Parathyroid adenoma (tissue), 2 donors: Measurements from ENCODE around the gene GPRC5B.

Experiments used
- H2AFZ ChIP-seq: fragments of 300-600 bp; sonication (generic); one replicate; pipeline ENCODE4 v1.7.0; 2017; ENCODE audit warnings: antibody characterized with exemption, mild to moderate bottlenecking
- H3K27ac ChIP-seq: fragments of 300-600 bp; sonication (generic); one replicate; pipeline ENCODE4 v1.7.0; 2017
- H3K27me3 ChIP-seq: fragments of 300-600 bp; sonication (generic); one replicate; pipeline ENCODE4 v1.7.0; 2017; ENCODE audit warnings: low read length; ENCODE audit not compliant: control insufficient read depth, insufficient read depth
- H3K36me3 ChIP-seq: fragments of 300-600 bp; sonication (generic); one replicate; pipeline ENCODE4 v1.7.0; 2017; ENCODE audit warnings: low read length; ENCODE audit not compliant: control insufficient read depth, insufficient read depth
- H3K4me1 ChIP-seq: fragments of 300-600 bp; sonication (generic); one replicate; pipeline ENCODE4 v1.7.0; 2017; ENCODE audit warnings: control low read depth
- H3K4me2 ChIP-seq: fragments of 300-600 bp; sonication (generic); one replicate; pipeline ENCODE4 v1.7.0; 2017; ENCODE audit warnings: low read length
- H3K4me3 ChIP-seq: fragments of 300-600 bp; sonication (generic); one replicate; pipeline ENCODE4 v1.7.0; 2017; ENCODE audit warnings: low read depth, low read length
- H3K79me2 ChIP-seq: fragments of 300-600 bp; sonication (generic); one replicate; pipeline ENCODE4 v1.7.0; 2017; ENCODE audit warnings: control low read depth
- H3K9ac ChIP-seq: fragments of 300-600 bp; sonication (generic); one replicate; pipeline ENCODE4 v1.7.0; 2017; ENCODE audit warnings: mild to moderate bottlenecking
- H3K9me3 ChIP-seq: fragments of 300-600 bp; sonication (generic); one replicate; pipeline ENCODE4 v1.7.0; 2017; ENCODE audit warnings: low read length; ENCODE audit not compliant: control insufficient read depth
- TF ChIP-seq, protein P1 (sequence below): fragments of 300-600 bp; sonication (generic); IDR thresholded peaks from one replicate; pipeline ENCODE4 v1.7.0; 2017; ENCODE audit warnings: antibody characterized with exemption, mild to moderate bottlenecking
- donor health status: primary hyperparathyroidism.

Gene GPRC5B

DNA sequence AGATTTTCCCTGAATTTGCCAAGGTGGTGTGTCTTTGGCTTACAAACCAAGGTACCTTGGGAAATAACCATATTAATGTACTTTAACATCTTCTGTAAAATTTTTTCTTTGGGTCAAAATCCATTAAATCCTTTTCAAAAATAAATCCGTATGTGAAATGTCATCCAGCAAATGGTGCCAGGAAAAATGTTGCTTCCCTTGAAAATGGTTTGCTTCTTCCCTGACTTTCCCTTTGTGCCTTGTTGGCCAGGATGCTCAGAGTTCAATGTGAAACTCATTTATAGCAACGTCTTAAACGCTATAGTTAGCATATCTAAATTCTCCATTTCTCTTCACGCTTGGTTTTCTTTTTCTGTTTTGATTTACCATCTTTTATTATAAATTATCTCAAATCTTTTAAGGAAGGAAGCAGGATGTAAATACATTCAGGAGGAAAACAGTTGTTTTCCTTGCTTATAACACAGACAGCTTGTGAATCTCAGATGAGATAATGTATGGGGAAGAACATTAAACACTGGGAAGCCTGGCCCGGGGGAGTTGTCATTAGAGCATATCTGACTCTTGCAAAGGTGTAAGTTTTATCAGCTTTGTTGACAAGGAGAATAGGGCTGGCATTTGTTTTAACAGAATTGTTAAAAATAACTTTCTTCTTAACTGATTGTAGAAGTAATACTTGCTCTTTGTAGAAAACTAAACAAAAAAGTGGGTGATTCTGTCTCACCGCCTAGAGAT is 42.1 kb downstream of the GPRC5B start:
- Histone ChIP-seq H3K79me2 (peaks cover 3% of the 10 kb centered on the region), H2AFZ (no peak overlapping the region), H3K4me1 (peaks cover 19% of the 10 kb centered on the region), H3K9ac (no peak overlapping the region), H3K9me3 (no peaks in the 10 kb centered on the region), H3K27ac (no peak overlapping the region), H3K4me2 (peak overlapping the region; percentile 14), H3K4me3 (no peak overlapping the region), H3K27me3 (no peaks in the 10 kb centered on the region), H3K36me3 (no peaks in the 10 kb centered on the region)
- TF ChIP-seq, protein P1, sequence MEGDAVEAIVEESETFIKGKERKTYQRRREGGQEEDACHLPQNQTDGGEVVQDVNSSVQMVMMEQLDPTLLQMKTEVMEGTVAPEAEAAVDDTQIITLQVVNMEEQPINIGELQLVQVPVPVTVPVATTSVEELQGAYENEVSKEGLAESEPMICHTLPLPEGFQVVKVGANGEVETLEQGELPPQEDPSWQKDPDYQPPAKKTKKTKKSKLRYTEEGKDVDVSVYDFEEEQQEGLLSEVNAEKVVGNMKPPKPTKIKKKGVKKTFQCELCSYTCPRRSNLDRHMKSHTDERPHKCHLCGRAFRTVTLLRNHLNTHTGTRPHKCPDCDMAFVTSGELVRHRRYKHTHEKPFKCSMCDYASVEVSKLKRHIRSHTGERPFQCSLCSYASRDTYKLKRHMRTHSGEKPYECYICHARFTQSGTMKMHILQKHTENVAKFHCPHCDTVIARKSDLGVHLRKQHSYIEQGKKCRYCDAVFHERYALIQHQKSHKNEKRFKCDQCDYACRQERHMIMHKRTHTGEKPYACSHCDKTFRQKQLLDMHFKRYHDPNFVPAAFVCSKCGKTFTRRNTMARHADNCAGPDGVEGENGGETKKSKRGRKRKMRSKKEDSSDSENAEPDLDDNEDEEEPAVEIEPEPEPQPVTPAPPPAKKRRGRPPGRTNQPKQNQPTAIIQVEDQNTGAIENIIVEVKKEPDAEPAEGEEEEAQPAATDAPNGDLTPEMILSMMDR: no peak

DNA sequence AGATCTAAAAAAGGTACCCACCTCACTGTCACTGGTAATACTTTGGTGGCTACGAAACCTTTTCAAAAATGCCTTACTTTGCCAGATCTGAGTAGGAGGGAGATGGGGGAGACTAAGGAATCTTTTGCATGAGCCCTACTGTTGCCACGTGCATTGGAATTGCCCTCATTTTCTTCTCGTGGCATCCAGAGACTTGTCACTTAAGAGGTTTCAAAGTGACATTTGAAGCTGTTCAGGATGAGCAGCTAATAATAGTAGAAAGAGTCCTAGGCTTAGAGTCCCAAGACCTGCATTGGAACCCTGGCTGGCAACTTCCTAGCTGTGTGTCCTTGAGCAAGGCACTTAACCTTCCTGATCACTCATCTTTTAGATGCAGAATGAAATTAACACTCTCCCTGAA is 43.5 kb downstream of the GPRC5B start:
- H3K79me2 ChIP-seq: peaks cover 1% of the 10 kb centered on the region
- H3K9me3 ChIP-seq: no peaks in the 10 kb centered on the region
- no peak overlapping the region for H2AFZ ChIP-seq
- H3K4me1 ChIP-seq: peaks cover 24% of the 10 kb centered on the region
- H3K4me2 ChIP-seq: no peak overlapping the region
- H3K27ac ChIP-seq: no peak overlapping the region
- H3K36me3 ChIP-seq: no peaks in the 10 kb centered on the region
- H3K4me3 ChIP-seq: no peak overlapping the region
- TF ChIP-seq, protein P1: no peak
- no peak overlapping the region for H3K9ac ChIP-seq
- no peaks in the 10 kb centered on the region for H3K27me3 ChIP-seq

DNA sequence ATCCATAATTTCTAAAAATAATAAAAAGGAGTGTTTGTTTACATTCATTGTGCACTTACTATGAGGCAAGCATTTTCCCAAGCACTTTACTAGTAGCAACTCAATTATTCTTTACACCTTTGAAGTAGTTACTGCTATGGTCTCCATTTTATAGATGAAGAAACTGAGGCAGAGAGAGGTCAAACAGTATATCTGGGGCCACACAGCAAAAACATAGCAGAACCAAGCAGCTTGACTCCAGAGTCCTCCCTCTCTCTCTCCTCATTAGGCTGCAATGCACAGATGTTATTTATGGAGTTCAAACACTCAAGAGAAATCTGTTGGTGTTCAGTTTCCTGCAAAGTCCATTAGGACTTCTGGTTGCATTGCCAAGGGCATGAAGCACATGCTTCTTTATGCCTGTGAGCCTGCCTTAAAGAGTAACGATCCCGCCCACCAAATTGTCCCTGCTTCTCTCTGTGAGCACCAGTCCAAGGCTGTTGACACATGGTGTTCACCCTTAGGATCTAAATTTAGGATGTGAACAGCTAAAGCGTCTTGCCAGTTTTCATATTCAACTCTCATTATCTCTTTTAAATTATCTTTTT is 44.0 kb downstream of the GPRC5B start:
- Histone ChIP-seq H3K4me2 (no peak overlapping the region), H3K79me2 (no peaks in the 10 kb centered on the region), H3K4me3 (no peak overlapping the region), H3K9me3 (no peaks in the 10 kb centered on the region), H3K9ac (no peak overlapping the region), H3K36me3 (no peaks in the 10 kb centered on the region), H3K4me1 (peaks cover 29% of the 10 kb centered on the region), H2AFZ (no peak overlapping the region), H3K27ac (no peak overlapping the region), H3K27me3 (no peaks in the 10 kb centered on the region)
- TF ChIP-seq, protein P1: no peak

DNA sequence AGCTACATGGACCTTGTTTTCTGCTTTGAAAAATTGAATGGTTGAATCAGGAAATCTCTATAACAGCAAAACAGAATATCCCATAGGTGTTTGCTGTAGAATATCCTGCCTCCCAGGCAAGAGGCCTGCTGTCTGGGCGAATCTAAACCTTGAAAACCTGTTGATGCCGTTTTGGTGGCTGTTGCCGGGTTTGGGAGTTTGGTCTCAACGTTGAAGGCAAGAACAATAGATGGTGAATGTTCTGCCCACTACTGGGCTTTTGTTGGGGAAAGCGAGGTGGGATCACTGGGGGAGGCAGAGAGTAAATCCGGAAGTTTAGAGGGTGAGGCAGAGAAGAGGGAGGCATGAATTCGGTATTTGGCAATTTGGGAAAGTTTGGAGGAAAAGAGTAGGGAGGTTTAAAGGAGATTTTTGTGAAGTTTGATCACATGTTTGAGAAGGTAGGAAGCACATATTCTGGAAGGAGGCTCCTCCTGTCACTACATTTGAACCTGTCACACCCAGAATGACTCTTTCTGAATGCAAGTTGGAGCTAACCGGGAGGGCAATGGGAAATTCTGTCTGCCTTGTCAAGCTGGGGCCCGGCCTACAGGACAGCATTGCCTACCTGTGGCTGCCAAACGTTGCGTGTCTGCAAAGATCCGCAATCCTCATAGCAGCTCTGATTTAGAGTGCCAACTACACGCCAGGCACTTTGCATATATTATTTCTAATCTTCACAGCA is 46.5 kb downstream of the GPRC5B start:
- peak overlapping the region; percentile 5 for H3K27ac ChIP-seq

More for the DNA sequence above, 46.5 kb downstream of the GPRC5B start:
- no peak overlapping the region for H3K9ac ChIP-seq
- peaks cover 23% of the 10 kb centered on the region for H3K4me1 ChIP-seq
- no peaks in the 10 kb centered on the region for H3K36me3 ChIP-seq
- TF ChIP-seq, protein P1: no peak
- no peak overlapping the region for H3K4me2 ChIP-seq
- H3K27me3 ChIP-seq: no peaks in the 10 kb centered on the region
- no peaks in the 10 kb centered on the region for H3K9me3 ChIP-seq
- H2AFZ ChIP-seq: no peak overlapping the region
- no peaks in the 10 kb centered on the region for H3K79me2 ChIP-seq
- no peak overlapping the region for H3K4me3 ChIP-seq
